ENCODE data around the gene GAMT. TPM values are rescaled to one million over a fixed set of nuclear protein-coding genes. Genes with fewer than 3 reads are reported as not detected.

The GAMT gene
- total and polyA plus RNA-seq, 2 of the 13 experiments (the other 11 are each of a cell fraction or from before 2014, with no cell fraction given): 115 to 124 TPM

DNA sequence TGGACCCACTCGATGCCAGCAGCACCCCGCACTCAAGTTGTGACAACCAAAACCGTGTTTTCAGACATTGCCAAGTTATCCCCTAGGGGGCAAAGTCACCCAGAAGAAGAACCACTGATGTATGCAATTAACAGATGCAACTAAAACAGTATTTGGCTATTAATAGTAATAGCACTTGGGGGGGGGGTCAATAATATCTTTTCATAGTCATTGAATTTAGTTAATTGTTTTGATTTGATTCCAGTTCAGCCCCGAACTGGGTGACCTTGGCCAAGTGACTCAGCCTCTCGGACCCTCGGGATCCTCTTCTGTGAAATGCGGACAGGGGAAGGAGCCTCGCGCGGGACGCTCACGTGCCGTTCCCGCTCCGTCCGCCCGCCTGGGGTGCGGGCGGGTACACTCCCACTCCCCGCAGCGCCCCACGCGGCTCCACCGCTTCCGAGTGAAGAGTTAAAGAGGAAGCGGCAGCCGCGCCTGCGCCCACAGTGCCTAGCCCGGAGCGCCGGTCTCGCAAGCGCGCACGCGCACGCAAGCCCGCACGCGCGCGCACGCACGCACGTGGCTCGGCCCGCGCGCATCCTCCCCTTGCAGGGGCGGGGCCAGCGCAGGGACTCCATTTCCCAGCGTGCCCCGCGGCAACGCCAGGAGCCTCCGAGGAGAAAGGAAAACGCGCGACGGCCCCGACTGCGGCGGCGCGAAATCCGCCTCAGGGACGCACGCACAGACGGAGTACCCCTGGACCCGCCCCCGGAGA, 5.6 kb upstream of the GAMT start (continued):
- 0 out of 2 replicates have a peak, but pooled peaks have one; percentile 26 for TF ChIP-seq TGIF2 (CRISPR knock-in tag; IDR thresholded peaks at IDR 0.05)
- no peak for TF ChIP-seq SMC3 (IDR thresholded peaks at IDR 0.05; ENCODE audit: low read length)
- TF ChIP-seq ZNF205 (CRISPR knock-in tag; IDR thresholded peaks at IDR 0.05): no peak; the same call in 1 of the 2 replicates
- no peak for TF ChIP-seq ZNF33B (CRISPR knock-in tag; IDR thresholded peaks at IDR 0.05)
- TF ChIP-seq, protein P1, sequence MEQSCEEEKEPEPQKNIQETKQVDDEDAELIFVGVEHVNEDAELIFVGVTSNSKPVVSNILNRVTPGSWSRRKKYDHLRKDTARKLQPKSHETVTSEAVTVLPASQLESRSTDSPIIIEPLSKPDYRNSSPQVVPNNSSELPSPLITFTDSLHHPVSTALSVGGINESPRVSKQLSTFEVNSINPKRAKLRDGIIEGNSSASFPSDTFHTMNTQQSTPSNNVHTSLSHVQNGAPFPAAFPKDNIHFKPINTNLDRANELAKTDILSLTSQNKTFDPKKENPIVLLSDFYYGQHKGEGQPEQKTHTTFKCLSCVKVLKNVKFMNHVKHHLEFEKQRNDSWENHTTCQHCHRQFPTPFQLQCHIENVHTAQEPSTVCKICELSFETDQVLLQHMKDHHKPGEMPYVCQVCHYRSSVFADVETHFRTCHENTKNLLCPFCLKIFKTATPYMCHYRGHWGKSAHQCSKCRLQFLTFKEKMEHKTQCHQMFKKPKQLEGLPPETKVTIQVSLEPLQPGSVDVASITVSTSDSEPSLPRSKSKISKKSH (CRISPR knock-in tag; IDR thresholded peaks at IDR 0.05; ENCODE audit: borderline replicate concordance): 0 out of 2 replicates have a peak, but pooled peaks have one; percentile 9
- peak; percentile 74; the same call in 1 of the 2 replicates for TF ChIP-seq ZNF501 (CRISPR knock-in tag; IDR thresholded peaks at IDR 0.05)
- TF ChIP-seq DNMT3B (CRISPR knock-in tag; conservative IDR thresholded peaks at IDR 0.05): 0 out of 2 replicates have a peak, but pooled peaks have one; percentile 50
- 0 out of 2 replicates have a peak, but pooled peaks have one; percentile 18 for TF ChIP-seq ZNF329 (CRISPR knock-in tag; IDR thresholded peaks at IDR 0.05; ENCODE audit: low read depth)
- TF ChIP-seq ADNP (CRISPR knock-in tag; IDR thresholded peaks at IDR 0.05): 0 out of 2 replicates have a peak, but pooled peaks have one; percentile 72
- peak; percentile 50; the same call in 1 of the 2 replicates for TF ChIP-seq YEATS4 (CRISPR knock-in tag; IDR thresholded peaks at IDR 0.05; ENCODE audit: borderline replicate concordance)
- TF ChIP-seq SP4 (CRISPR knock-in tag; IDR thresholded peaks at IDR 0.05): peak; percentile 99
- TF ChIP-seq ZNF670 (CRISPR knock-in tag; IDR thresholded peaks at IDR 0.05; ENCODE audit: borderline replicate concordance): no peak
- TF ChIP-seq ZNF777 (CRISPR knock-in tag; IDR thresholded peaks at IDR 0.05): peak; percentile 11; the same call in 1 of the 2 replicates
- no peak for TF ChIP-seq ZNF782 (CRISPR knock-in tag; IDR thresholded peaks at IDR 0.05; ENCODE audit: borderline replicate concordance)
- TF ChIP-seq, protein P2, sequence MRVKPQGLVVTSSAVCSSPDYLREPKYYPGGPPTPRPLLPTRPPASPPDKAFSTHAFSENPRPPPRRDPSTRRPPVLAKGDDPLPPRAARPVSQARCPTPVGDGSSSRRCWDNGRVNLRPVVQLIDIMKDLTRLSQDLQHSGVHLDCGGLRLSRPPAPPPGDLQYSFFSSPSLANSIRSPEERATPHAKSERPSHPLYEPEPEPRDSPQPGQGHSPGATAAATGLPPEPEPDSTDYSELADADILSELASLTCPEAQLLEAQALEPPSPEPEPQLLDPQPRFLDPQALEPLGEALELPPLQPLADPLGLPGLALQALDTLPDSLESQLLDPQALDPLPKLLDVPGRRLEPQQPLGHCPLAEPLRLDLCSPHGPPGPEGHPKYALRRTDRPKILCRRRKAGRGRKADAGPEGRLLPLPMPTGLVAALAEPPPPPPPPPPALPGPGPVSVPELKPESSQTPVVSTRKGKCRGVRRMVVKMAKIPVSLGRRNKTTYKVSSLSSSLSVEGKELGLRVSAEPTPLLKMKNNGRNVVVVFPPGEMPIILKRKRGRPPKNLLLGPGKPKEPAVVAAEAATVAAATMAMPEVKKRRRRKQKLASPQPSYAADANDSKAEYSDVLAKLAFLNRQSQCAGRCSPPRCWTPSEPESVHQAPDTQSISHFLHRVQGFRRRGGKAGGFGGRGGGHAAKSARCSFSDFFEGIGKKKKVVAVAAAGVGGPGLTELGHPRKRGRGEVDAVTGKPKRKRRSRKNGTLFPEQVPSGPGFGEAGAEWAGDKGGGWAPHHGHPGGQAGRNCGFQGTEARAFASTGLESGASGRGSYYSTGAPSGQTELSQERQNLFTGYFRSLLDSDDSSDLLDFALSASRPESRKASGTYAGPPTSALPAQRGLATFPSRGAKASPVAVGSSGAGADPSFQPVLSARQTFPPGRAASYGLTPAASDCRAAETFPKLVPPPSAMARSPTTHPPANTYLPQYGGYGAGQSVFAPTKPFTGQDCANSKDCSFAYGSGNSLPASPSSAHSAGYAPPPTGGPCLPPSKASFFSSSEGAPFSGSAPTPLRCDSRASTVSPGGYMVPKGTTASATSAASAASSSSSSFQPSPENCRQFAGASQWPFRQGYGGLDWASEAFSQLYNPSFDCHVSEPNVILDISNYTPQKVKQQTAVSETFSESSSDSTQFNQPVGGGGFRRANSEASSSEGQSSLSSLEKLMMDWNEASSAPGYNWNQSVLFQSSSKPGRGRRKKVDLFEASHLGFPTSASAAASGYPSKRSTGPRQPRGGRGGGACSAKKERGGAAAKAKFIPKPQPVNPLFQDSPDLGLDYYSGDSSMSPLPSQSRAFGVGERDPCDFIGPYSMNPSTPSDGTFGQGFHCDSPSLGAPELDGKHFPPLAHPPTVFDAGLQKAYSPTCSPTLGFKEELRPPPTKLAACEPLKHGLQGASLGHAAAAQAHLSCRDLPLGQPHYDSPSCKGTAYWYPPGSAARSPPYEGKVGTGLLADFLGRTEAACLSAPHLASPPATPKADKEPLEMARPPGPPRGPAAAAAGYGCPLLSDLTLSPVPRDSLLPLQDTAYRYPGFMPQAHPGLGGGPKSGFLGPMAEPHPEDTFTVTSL (CRISPR knock-in tag; IDR thresholded peaks at IDR 0.05; ENCODE audit: borderline replicate concordance): no peak
- TF ChIP-seq TCF7 (IDR thresholded peaks at IDR 0.05; ENCODE audit: low read depth): no peak
- peak; percentile 74 for TF ChIP-seq NFYB (CRISPR knock-in tag; IDR thresholded peaks at IDR 0.05)
- TF ChIP-seq ZNF292 (CRISPR knock-in tag; IDR thresholded peaks at IDR 0.05; ENCODE audit: borderline replicate concordance, low read depth): no peak

All from HepG2 (cell line).